ENCODE data around the gene CNOT4.
"Not testable (repeated sequence)": the region's sequence is repeated elsewhere in the genome, so short reads cannot be mapped to it uniquely, and the experiment has no call there.

Gene CNOT4

GRCh38 chr7:135512135-135512887 lies 2.4 kb upstream of the CNOT4 start:
- peak; percentile 60 for DNase-seq (ENCODE audit: low spot score)

GRCh38 chr7:135510592-135511183 lies 786 bp upstream of the CNOT4 start:
- DNase-seq (ENCODE audit: low spot score), result no peak

GRCh38 chr7:135509589-135509838 lies 388 bp downstream of the CNOT4 start:
- DNase-seq (ENCODE audit: low spot score), result no peak

- peak; percentile 33 for DNase-seq (ENCODE audit: low spot score)
Measured at GRCh38 chr7:135508883-135509588, 866 bp downstream of the CNOT4 start.

- no peak for DNase-seq (ENCODE audit: low spot score)
Measured at GRCh38 chr7:135501402-135501801, 8.5 kb downstream of the CNOT4 start.

GRCh38 chr7:135499818-135500217 lies 10.1 kb downstream of the CNOT4 start:
- no peak for DNase-seq (ENCODE audit: low spot score)

GRCh38 chr7:135497161-135497560 lies 12.7 kb downstream of the CNOT4 start:
- DNase-seq (ENCODE audit: low spot score), result not testable (repeated sequence)

- no peak for DNase-seq (ENCODE audit: low spot score)
Measured at GRCh38 chr7:135493362-135493761, 16.5 kb downstream of the CNOT4 start.

GRCh38 chr7:135492151-135492550 lies 17.8 kb downstream of the CNOT4 start:
- no peak for DNase-seq (ENCODE audit: low spot score)

- DNase-seq (ENCODE audit: low spot score), result no peak
Measured at GRCh38 chr7:135490783-135491182, 19.1 kb downstream of the CNOT4 start.

GRCh38 chr7:135489791-135490190 lies 20.1 kb downstream of the CNOT4 start:
- DNase-seq (ENCODE audit: low spot score), result no peak

GRCh38 chr7:135486261-135486920 lies 23.5 kb downstream of the CNOT4 start:
- no peak for DNase-seq (ENCODE audit: low spot score)

GRCh38 chr7:135481598-135481979 lies 28.3 kb downstream of the CNOT4 start:
- DNase-seq (ENCODE audit: low spot score), result no peak

GRCh38 chr7:135480966-135481597 lies 28.8 kb downstream of the CNOT4 start:
- no peak for DNase-seq (ENCODE audit: low spot score)

- no peak for DNase-seq (ENCODE audit: low spot score)
Measured at GRCh38 chr7:135475521-135475920, 34.4 kb downstream of the CNOT4 start.

GRCh38 chr7:135469705-135470104 lies 40.2 kb downstream of the CNOT4 start:
- not testable (repeated sequence) for DNase-seq (ENCODE audit: low spot score)

- no peak for DNase-seq (ENCODE audit: low spot score)
Measured at GRCh38 chr7:135467207-135467711, 42.6 kb downstream of the CNOT4 start.

- no peak for DNase-seq (ENCODE audit: low spot score)
Measured at GRCh38 chr7:135466442-135467206, 43.3 kb downstream of the CNOT4 start.

- DNase-seq (ENCODE audit: low spot score), result no peak
Measured at GRCh38 chr7:135463908-135464307, 46.0 kb downstream of the CNOT4 start.

- DNase-seq (ENCODE audit: low spot score), result no peak
Measured at GRCh38 chr7:135459951-135460567, 49.8 kb downstream of the CNOT4 start.

GRCh38 chr7:135459076-135459475 lies 50.8 kb downstream of the CNOT4 start:
- DNase-seq (ENCODE audit: low spot score), result no peak

Measured in germinal center (tissue), 1 donor.